DOHH2 (cell line): ENCODE results near the gene ZNF816.

Source experiments
- H3F3A ChIP-seq: fragments of 200-600 bp; sonication (generic), shearing (Covaris generic); 2 replicates; pipeline ENCODE4 v1.6.0; 2016; ENCODE audit warnings: antibody characterized with exemption, mild to moderate bottlenecking; ENCODE audit not compliant: control insufficient read depth, insufficient read depth
- H3K27ac ChIP-seq: fragments of 200-600 bp; sonication (generic); 2 replicates; pipeline ENCODE4 v1.5.1; 2014; ENCODE audit warnings: low read depth, mild to moderate bottlenecking, low read length, moderate library complexity
- H3K27me3 ChIP-seq: fragments of 200-600 bp; sonication (generic); 2 replicates; pipeline ENCODE4 v1.6.1; 2014; ENCODE audit warnings: mild to moderate bottlenecking, low read length, mixed read lengths; ENCODE audit not compliant: control insufficient read depth
- H3K36me3 ChIP-seq: fragments of 200-600 bp; sonication (generic); 2 replicates; pipeline ENCODE4 v1.6.1; 2014; ENCODE audit warnings: mild to moderate bottlenecking, low read length, moderate library complexity, mixed read lengths; ENCODE audit not compliant: control insufficient read depth
- H3K4me1 ChIP-seq: fragments of 200-600 bp; sonication (generic); 2 replicates; pipeline ENCODE4 v1.6.1; 2014; ENCODE audit warnings: mild to moderate bottlenecking, low read length, mixed read lengths; ENCODE audit not compliant: control insufficient read depth
- H3K4me2 ChIP-seq: fragments of 200-600 bp; sonication (generic); 2 replicates; pipeline ENCODE4 v1.6.0; 2014; ENCODE audit warnings: mild to moderate bottlenecking, low read length, moderate library complexity
- H3K4me3 ChIP-seq: fragments of 200-600 bp; sonication (generic); 2 replicates; pipeline ENCODE4 v1.5.1; 2014; ENCODE audit warnings: mild to moderate bottlenecking, low read length, mixed read lengths
- H3K79me2 ChIP-seq: fragments of 200-600 bp; sonication (generic); 2 replicates; pipeline ENCODE4 v1.6.1; 2014; ENCODE audit warnings: mild to moderate bottlenecking, low read length, mixed read lengths; ENCODE audit not compliant: control insufficient read depth
- H3K9me2 ChIP-seq: fragments of 200-600 bp; sonication (generic); replicated peaks from 2 replicates; pipeline ENCODE4 v1.6.1; 2014; ENCODE audit warnings: mild to moderate bottlenecking, low read length, mixed read lengths; ENCODE audit not compliant: control insufficient read depth
- H3K9me3 ChIP-seq: fragments of 200-600 bp; sonication (generic); 2 replicates; pipeline ENCODE4 v1.6.1; 2014; ENCODE audit warnings: antibody characterized with exemption, low read length, mixed read lengths; ENCODE audit not compliant: control insufficient read depth, insufficient read depth
- H4K20me1 ChIP-seq: fragments of 200-600 bp; sonication (generic); 2 replicates; pipeline ENCODE4 v1.6.0; 2014; ENCODE audit warnings: low read depth, mild to moderate bottlenecking, antibody characterized with exemption, low read length, moderate library complexity; ENCODE audit not compliant: control insufficient read depth, insufficient read depth
- EZH2phosphoT487 ChIP-seq: fragments of 200-600 bp; sonication (generic); IDR thresholded peaks from 2 replicates; pipeline ENCODE4 v1.6.1; 2017; ENCODE audit warnings: borderline replicate concordance, mild to moderate bottlenecking, antibody characterized with exemption, low read length, moderate library complexity, mixed read lengths
- TF ChIP-seq, protein P1 (sequence below): fragments of 200-600 bp; sonication (generic); IDR thresholded peaks from one replicate; pipeline ENCODE4 v1.5.1; 2014; ENCODE audit warnings: antibody characterized with exemption, mild to moderate bottlenecking, low read depth, low read length; ENCODE audit not compliant: poor library complexity, severe bottlenecking

Gene ZNF816

DNA sequence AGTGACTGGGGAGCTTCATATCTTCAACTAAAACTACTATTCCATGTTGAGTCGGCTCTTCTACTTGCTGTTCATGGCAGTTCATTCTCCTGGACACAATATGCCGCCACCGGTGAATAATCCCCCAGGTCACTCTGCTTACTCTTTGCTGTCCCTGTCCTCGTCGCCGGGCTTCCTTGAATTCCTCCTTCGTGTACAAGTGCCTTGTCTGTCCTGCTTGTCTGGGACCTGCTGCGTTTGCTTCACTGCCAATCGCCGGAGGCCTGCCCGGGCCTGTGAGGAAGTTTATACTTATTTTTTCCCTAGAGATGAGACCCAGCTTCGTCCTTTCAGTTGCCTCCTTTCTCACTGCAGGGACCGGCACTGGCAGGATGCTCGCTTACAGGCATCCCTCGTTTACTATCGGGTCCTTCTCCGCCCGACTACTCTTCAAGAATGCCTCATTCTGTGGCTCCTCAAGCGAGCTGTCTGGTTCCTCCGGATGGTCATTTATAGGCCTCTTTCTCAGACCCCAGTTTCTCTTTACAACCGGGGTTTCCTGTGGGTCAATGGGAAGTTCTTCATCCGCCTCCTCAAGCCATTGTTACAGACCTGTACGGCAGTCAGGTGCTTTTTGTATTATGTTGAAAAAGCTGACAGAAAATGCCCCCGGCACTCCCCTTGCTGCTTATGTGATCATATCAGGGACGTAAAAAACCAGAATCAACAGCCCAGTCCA lies 45.5 kb upstream of the ZNF816 start:
- TF ChIP-seq EZH2phosphoT487 = no peak
- Histone ChIP-seq H3K4me3 (no peak overlapping the region), H3K36me3 (no peaks in the 10 kb centered on the region), H3K9me2 (no peaks in the 10 kb centered on the region), H3K4me1 (no peaks in the 10 kb centered on the region), H3K79me2 (no peaks in the 10 kb centered on the region), H3F3A (no peaks in the 10 kb centered on the region), H4K20me1 (no peaks in the 10 kb centered on the region), H3K27ac (no peak overlapping the region), H3K27me3 (no peaks in the 10 kb centered on the region), H3K9me3 (peaks cover 6% of the 10 kb centered on the region; the same call in 1 of the 2 replicates), H3K4me2 (no peak overlapping the region)

- Histone ChIP-seq H3K4me3 (no peak overlapping the region), H3K9me2 (no peaks in the 10 kb centered on the region), H3F3A (no peaks in the 10 kb centered on the region), H3K9me3 (peaks cover 6% of the 10 kb centered on the region; the same call in 1 of the 2 replicates), H3K4me2 (no peak overlapping the region), H3K4me1 (no peaks in the 10 kb centered on the region), H3K27me3 (no peaks in the 10 kb centered on the region), H3K36me3 (no peaks in the 10 kb centered on the region), H3K79me2 (no peaks in the 10 kb centered on the region), H4K20me1 (no peaks in the 10 kb centered on the region), H3K27ac (no peak overlapping the region)
- TF ChIP-seq EZH2phosphoT487 = no peak
- TF ChIP-seq, protein P1, sequence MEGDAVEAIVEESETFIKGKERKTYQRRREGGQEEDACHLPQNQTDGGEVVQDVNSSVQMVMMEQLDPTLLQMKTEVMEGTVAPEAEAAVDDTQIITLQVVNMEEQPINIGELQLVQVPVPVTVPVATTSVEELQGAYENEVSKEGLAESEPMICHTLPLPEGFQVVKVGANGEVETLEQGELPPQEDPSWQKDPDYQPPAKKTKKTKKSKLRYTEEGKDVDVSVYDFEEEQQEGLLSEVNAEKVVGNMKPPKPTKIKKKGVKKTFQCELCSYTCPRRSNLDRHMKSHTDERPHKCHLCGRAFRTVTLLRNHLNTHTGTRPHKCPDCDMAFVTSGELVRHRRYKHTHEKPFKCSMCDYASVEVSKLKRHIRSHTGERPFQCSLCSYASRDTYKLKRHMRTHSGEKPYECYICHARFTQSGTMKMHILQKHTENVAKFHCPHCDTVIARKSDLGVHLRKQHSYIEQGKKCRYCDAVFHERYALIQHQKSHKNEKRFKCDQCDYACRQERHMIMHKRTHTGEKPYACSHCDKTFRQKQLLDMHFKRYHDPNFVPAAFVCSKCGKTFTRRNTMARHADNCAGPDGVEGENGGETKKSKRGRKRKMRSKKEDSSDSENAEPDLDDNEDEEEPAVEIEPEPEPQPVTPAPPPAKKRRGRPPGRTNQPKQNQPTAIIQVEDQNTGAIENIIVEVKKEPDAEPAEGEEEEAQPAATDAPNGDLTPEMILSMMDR = no peak
Measured at GRCh38 chr19:53007606-53008005, 44.9 kb upstream of the ZNF816 start.

DNA sequence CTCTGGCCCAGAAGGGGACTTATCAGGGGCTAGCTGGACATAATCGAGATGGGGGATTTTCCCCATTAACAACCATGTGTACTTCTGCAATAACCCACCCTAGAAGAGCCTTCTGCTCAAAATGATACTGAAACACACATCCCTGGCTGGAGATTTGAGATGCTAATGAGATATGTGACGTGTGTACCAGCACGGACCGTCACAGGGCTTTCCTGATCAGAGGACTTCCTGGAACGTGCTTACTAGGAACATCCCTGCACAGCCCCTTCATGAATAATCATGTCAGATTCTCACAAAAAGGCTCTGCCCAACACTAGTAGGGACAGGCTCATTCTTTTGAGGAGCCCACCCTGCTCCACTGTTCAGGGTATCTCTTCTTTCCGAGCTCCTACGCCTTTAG lies 44.5 kb upstream of the ZNF816 start:
- peaks cover 6% of the 10 kb centered on the region; the same call in 1 of the 2 replicates for H3K9me3 ChIP-seq
- H3F3A ChIP-seq = no peaks in the 10 kb centered on the region
- no peak overlapping the region for H3K4me2 ChIP-seq
- H3K27me3 ChIP-seq = no peaks in the 10 kb centered on the region
- H3K9me2 ChIP-seq = no peaks in the 10 kb centered on the region
- TF ChIP-seq, protein P1 = no peak
- no peak for TF ChIP-seq EZH2phosphoT487
- no peaks in the 10 kb centered on the region for H3K36me3 ChIP-seq
- no peak overlapping the region for H3K27ac ChIP-seq
- H3K4me1 ChIP-seq = no peaks in the 10 kb centered on the region
- no peaks in the 10 kb centered on the region for H4K20me1 ChIP-seq
- H3K79me2 ChIP-seq = no peaks in the 10 kb centered on the region
- no peak overlapping the region for H3K4me3 ChIP-seq

DNA sequence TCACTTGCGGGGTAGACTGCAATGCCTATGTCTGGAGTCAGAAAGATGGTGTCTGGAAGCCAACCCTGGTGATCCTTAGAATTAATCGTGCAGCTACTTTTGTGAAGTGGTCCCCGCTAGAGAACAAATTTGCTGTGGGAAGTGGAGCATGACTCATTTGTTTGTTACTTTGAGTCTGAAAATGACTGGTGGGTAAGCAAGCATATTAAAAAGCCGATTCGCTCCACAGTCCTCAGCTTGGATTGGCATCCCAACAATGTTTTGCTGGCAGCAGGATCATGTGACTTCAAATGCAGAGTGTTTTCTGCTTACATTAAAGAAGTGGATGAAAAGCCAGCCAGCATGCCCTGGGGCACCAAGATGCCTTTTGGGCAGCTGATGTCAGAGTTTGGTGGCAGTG lies 41.6 kb upstream of the ZNF816 start:
- H3F3A ChIP-seq = no peaks in the 10 kb centered on the region
- no peak overlapping the region for H3K4me3 ChIP-seq
- no peaks in the 10 kb centered on the region for H3K4me1 ChIP-seq
- H3K27ac ChIP-seq = no peak overlapping the region
- no peak for TF ChIP-seq EZH2phosphoT487
- TF ChIP-seq, protein P1 = no peak
- no peaks in the 10 kb centered on the region for H3K27me3 ChIP-seq
- H3K36me3 ChIP-seq = no peaks in the 10 kb centered on the region
- no peaks in the 10 kb centered on the region for H3K79me2 ChIP-seq
- no peaks in the 10 kb centered on the region for H3K9me2 ChIP-seq
- H4K20me1 ChIP-seq = no peaks in the 10 kb centered on the region
- peaks cover 3% of the 10 kb centered on the region; the same call in 1 of the 2 replicates for H3K9me3 ChIP-seq
- H3K4me2 ChIP-seq = no peak overlapping the region
